Left lung (tissue), 10 donors: Measurements from ENCODE around the gene NPAS4. TPM values are rescaled to one million over a fixed set of nuclear protein-coding genes. Genes with fewer than 3 reads are reported as not detected.
A peak's percentile ranks its signal among the peaks of the same experiment; 100 is the strongest.

Experiments
- ATAC-seq: fragments of 200-7000 bp; cut with Tn5 transposase; one replicate; pipeline ENCODE4 v1.9.1; 2020; ENCODE audit warnings: moderate library complexity
- DNase-seq, 4 donors: peaks; one replicate each; pipeline ENCODE4 v3.0.0-alpha.2; 2013 to 2020
- H3K27ac ChIP-seq, 2 donors: fragments of 200-600 bp; sonication (generic) in 1 of 2; one replicate each; pipeline versions ENCODE4 v1.5.0 to v1.8.0; 2020 to 2021
- H3K27me3 ChIP-seq, 2 donors: fragments of 200-600 bp; sonication (generic) in 1 of 2; one replicate each; pipeline versions ENCODE4 v1.5.0 to v1.8.0; 2020 to 2021
- H3K36me3 ChIP-seq, 2 donors: fragments of 200-600 bp; sonication (generic) in 1 of 2; one replicate each; pipeline versions ENCODE4 v1.5.0 to v1.8.0; 2020 to 2021
- H3K4me1 ChIP-seq, 2 donors: fragments of 200-600 bp; one replicate each; pipeline ENCODE4 v1.8.0; 2021
- H3K4me3 ChIP-seq, 2 donors: fragments of 200-600 bp; sonication (generic) in 1 of 2; one replicate each; pipeline versions ENCODE4 v1.5.0 to v1.8.0; 2020 to 2021; ENCODE audit warnings: mild to moderate bottlenecking in 1 of 2
- H3K9me3 ChIP-seq, 2 donors: fragments of 200-600 bp; sonication (generic) in 1 of 2; one replicate each; pipeline versions ENCODE4 v1.5.0 to v1.8.0; 2020 to 2021
- intact Hi-C, 2 donors: fragments of 100-400 bp; cut with DNase I; formaldehyde crosslinking; loops; one replicate each; pipeline versions ENCODE4 v1.11.2 to v1.14.2; 2022
- polyA plus RNA-seq, 6 donors: library from polyadenylated mRNA; unstranded; fragments of 120-200 nt; gene quantifications; one replicate each; pipeline ENCODE4 v1.2.1, GENCODE V29; 2013; ENCODE audit not compliant: insufficient read length in 6 of 6
- total RNA-seq, 2 donors: library from RNA; stranded (reverse); fragmentation: NEBNext Ultra II Directional; extraction: Animal tissue kit (Norgen Biotek cat#: 25700); gene quantifications; one replicate each; pipeline ENCODE4 v1.2.1, GENCODE V29; 2021
- TF ChIP-seq, protein P1 (sequence below), 2 donors: fragments of 200-600 bp; sonication (generic) in 1 of 2; IDR thresholded peaks; one replicate each; pipeline versions ENCODE4 v1.5.0 to v1.8.0; 2021; ENCODE audit warnings: antibody characterized with exemption in 2 of 2
- donor health status: DM: no; HTN: yes; CAD: no.
- donor health status: DM: no; HTN: no; CAD: no.

NPAS4 gene
- total and polyA plus RNA-seq, 8 donors: 0.06 to 0.64 (median 0.21) TPM; not detected in 1

GRCh38 chr11:66465373-66466224 lies 44.8 kb downstream of the NPAS4 start:
- peaks cover 0 to 2% of the 10 kb centered on the region in 2 donors for H3K9me3 ChIP-seq
- H3K27me3 ChIP-seq: no peaks in the 10 kb centered on the region
- ATAC-seq: no peak
- H3K36me3 ChIP-seq: no peaks in the 10 kb centered on the region
- intact Hi-C loops: no loop called here
- peak overlapping the region; percentile 48 to 63 for H3K4me3 ChIP-seq
- no peak for DNase-seq
- TF ChIP-seq, protein P1, sequence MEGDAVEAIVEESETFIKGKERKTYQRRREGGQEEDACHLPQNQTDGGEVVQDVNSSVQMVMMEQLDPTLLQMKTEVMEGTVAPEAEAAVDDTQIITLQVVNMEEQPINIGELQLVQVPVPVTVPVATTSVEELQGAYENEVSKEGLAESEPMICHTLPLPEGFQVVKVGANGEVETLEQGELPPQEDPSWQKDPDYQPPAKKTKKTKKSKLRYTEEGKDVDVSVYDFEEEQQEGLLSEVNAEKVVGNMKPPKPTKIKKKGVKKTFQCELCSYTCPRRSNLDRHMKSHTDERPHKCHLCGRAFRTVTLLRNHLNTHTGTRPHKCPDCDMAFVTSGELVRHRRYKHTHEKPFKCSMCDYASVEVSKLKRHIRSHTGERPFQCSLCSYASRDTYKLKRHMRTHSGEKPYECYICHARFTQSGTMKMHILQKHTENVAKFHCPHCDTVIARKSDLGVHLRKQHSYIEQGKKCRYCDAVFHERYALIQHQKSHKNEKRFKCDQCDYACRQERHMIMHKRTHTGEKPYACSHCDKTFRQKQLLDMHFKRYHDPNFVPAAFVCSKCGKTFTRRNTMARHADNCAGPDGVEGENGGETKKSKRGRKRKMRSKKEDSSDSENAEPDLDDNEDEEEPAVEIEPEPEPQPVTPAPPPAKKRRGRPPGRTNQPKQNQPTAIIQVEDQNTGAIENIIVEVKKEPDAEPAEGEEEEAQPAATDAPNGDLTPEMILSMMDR (IDR thresholded peaks at IDR 0.05): no peak
- peak overlapping the region in 1 of 2 donors; percentile 61 for H3K27ac ChIP-seq
- H3K4me1 ChIP-seq: peaks cover 9 to 22% of the 10 kb centered on the region in 2 donors

- ATAC-seq: peak; percentile 99
- intact Hi-C loops: no loop called here
- H3K27ac ChIP-seq: peak within 1 kb of the TSS; percentile 53 to 61
Measured at GRCh38 chr11:66466225-66467033, 45.6 kb downstream of the NPAS4 start, which contains the start of gene PELI3. TSS of gene PELI3 (plus strand) at chr11:66466905. CDS start at chr11:66468129, 1,224 bp downstream.

DNA sequence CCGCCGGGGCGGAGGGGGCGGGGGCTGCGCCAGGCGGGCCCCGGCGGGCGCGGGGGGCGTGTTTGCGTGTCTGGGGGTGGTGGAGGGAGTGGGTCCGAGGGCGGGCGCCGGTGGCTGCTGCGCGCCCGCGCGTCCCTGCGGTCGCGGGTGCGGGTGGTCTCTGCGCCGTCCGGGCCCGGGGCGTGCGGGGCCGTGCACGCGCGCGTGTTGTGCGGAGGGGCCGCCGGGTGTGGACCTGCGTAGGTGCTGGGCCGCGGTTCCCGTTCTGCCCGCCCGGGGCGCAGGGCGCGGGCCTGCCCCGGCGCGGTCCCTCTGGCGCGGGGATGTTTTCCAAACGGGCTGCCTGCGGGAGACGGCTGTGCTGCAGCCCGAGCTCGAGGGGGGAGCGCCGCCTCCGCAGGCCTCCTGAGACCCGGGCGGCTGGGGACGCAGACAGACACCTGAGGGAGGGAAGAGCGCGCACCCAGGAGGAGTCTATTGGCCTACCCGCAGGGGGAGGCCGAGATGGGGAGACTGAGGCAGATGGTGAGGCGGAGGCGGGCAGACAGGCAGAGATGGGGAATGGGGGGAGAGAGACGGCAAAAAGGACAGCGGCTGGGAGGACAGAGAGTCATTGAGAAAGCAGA lies 46.3 kb downstream of the NPAS4 start:
- Histone ChIP-seq H3K36me3 (peaks cover 0 to 3% of the 10 kb centered on the region in 2 donors), H3K9me3 (no peaks in the 10 kb centered on the region), H3K27ac (peak overlapping the region in 1 of 2 donors; percentile 61), H3K4me1 (peaks cover 9 to 22% of the 10 kb centered on the region in 2 donors), H3K4me3 (peak overlapping the region; percentile 48 to 63), H3K27me3 (no peaks in the 10 kb centered on the region)
- DNase-seq: peak in 2 of 4 donors; percentile 26 to 87
- TF ChIP-seq, protein P1 (IDR thresholded peaks at IDR 0.05): peak in 1 of 2 donors; percentile 20
- peak; percentile 14 for ATAC-seq
- intact Hi-C loops: no loop called here

More at GRCh38 chr11:66466225-66467033, 45.6 kb downstream of the NPAS4 start, which contains the start of gene PELI3:
- H3K27me3 ChIP-seq: no peaks in the 10 kb centered on the region
- H3K9me3 ChIP-seq: no peaks in the 10 kb centered on the region
- TF ChIP-seq, protein P1 (IDR thresholded peaks at IDR 0.05): no peak
- H3K4me1 ChIP-seq: peaks cover 9 to 22% of the 10 kb centered on the region in 2 donors
- no peaks in the 10 kb centered on the region for H3K36me3 ChIP-seq
- peak within 1 kb of the TSS; percentile 48 to 63 for H3K4me3 ChIP-seq
- DNase-seq: peak; percentile 92 to 98 (median 96)

- no peaks in the 10 kb centered on the region for H3K27me3 ChIP-seq
- peak; percentile 22 for ATAC-seq
Measured at GRCh38 chr11:66467756-66468155, 46.9 kb downstream of the NPAS4 start.

More at GRCh38 chr11:66467756-66468155, 46.9 kb downstream of the NPAS4 start:
- DNase-seq: peak in 2 of 4 donors; percentile 18 to 80
- intact Hi-C loops: no loop called here
- TF ChIP-seq, protein P1 (IDR thresholded peaks at IDR 0.05): no peak
- peaks cover 9 to 22% of the 10 kb centered on the region in 2 donors for H3K4me1 ChIP-seq
- H3K36me3 ChIP-seq: peaks cover 0 to 9% of the 10 kb centered on the region in 2 donors
- H3K9me3 ChIP-seq: no peaks in the 10 kb centered on the region
- H3K27ac ChIP-seq: peak overlapping the region in 1 of 2 donors; percentile 53
- peak overlapping the region; percentile 48 to 63 for H3K4me3 ChIP-seq
